Mammary epithelial cell (primary cell): ENCODE measurements around the gene USP51.

Experiments used
- CTCF ChIP-seq, 2 donors: IDR thresholded peaks in 1 of 2; conservative IDR thresholded peaks in 1 of 2; 2 replicates each; pipeline ENCODE4 v1.5.1; 2011 to 2012; ENCODE audit warnings: inconsistent platforms in 2 of 2, low read length in 2 of 2, mild to moderate bottlenecking in 2 of 2, control low read depth in 1 of 2, low read depth in 1 of 2; ENCODE audit not compliant: insufficient read depth in 1 of 2; ENCODE audit errors: extremely low read depth in 1 of 2
- EZH2 ChIP-seq: IDR thresholded peaks from 2 replicates; pipeline ENCODE4 v1.6.1; 2012; ENCODE audit warnings: low read length, inconsistent platforms, borderline replicate concordance

- no peak for TF ChIP-seq EZH2
- no peak for TF ChIP-seq CTCF (conservative IDR thresholded peaks at IDR 0.05 in 1 of 2, IDR thresholded peaks at IDR 0.05 in 1 of 2; ENCODE audit: extremely low read depth in 1 of 2, insufficient read depth in 1 of 2, low read depth in 1 of 2, low read length in 2 of 2)
These were observed 37.4 kb downstream of the USP51 start, which contains the start of gene MAGEH1 for GRCh38 chrX:55451990-55452832.
